NCI-H2196 (cell line): Measurements from ENCODE around the gene C17orf78.
"Not testable (repeated sequence)": the region's sequence is repeated elsewhere in the genome, so short reads cannot be mapped to it uniquely, and the experiment has no call there.

Experiments used
- DNase-seq: peaks from one replicate; lab custom pipeline; 2025; ENCODE audit not compliant: unreplicated experiment; lab: John Stamatoyannopoulos, UW

The C17orf78 gene

DNA sequence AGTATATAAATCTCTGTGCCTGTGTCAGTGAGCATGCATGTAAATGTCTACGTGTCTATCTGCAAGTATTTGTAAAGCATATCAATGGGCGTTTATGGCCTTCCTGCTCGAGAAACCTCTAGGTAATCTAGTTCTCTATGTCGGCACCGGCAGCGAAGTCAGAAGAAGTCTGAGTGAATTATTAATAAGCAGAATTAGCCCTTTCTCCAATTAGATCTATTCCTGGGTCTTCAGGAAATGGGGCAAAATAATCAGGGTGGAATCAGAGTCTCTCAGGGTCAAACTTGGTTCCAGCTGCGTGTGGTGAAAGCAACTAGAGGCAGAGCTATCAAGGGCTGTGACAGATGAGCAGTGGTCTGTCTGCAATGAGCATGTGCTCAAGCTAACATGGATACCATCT is at the start of gene C17orf78:
C17orf78 (plus strand) TSS at position 280 of the 400 bp plus-strand sequence; CDS start at position 388, 108 bp downstream.
- DNase-seq = no peak

DNA sequence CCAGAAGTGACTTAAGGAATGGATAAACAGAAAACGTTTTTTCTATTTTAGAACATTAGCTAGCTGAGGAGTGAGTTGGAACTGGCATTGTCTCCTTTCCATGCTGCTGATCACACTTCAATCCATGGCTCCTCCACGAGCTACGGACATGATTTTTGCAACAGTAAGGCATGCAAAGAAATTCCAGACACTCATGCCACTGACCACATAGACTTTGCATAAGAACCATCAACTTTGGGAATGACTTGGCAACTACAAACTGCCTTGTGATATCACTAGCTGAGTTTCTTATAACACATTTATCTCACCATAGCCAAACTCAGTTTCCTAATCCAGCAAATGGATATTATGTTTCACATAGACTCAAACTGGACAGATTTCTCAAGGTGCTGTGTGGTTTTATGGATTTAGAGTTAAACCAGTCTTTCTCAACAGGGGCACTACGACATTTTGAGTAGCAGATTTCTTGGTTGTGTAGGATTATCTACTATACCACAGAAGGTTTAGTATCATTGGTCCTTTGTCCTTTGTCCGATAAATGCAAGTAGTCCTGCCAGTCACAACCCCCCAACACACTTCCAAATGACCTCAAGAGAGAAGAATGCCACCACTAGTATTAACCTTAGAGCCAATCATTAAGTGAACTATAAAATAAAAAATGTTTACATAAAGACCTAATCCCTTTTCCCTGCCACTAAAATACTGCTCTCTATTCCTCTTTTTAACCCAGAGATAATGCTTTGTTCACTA is 48.3 kb upstream of the C17orf78 start:
- no peak for DNase-seq

DNA sequence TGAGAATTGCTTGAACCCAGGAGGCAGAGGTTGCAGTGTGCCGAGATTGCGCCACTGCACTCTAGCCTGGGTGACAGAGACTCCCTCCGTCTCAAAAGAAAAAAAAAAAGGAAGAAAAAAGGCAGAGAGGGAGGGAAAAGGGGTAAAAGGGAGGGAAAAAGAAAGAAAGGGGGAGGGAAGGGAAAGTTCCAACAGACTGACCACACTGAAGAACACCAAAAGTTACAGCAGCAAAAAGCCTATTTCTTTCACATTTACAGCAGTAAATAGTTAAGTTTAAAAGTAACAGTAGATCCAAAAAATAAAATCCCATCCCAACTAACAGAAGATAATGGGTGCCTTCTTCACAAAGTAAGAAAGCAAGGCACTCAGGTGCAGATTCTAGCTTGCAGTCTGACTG is 36.9 kb upstream of the C17orf78 start:
- DNase-seq = no peak

DNA sequence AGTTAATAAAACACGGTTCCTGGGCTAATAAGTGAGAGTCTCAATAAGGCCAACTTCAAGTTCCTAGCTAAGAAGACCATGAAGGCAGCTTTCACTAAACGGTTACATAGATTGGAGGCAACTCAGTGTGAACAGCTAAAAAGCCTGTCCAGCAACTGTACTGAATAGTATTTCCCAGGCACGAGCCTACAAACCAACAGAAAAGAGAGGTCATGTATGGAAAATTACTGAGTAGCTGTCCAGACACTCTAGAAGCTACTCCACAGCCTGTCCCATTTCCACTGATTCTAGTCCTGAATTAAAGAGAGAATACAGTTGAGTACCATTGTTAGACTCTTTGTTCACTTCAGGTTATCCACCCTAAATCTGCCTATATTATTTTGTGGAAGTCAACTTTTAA is 36.5 kb upstream of the C17orf78 start:
- DNase-seq = no peak

DNA sequence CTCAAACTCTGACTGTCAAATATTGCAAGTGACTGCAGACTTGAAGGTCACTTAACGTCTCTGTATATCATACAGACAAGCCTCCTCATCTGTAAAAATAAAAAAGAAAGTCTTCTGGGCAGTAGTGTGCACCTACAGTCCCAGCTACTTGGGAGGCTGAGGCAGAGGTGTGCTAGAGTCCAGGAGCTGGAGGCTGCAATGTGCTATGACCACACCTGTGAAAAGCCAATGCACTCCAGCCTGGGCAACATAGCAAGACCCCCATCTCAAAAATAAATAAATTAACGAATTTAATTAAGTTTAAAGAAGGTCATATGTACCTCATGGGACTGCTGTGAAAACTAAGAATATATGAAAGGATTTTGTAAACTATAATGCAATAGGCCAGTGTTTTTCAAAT is 35.0 kb upstream of the C17orf78 start:
- DNase-seq = no peak

DNA sequence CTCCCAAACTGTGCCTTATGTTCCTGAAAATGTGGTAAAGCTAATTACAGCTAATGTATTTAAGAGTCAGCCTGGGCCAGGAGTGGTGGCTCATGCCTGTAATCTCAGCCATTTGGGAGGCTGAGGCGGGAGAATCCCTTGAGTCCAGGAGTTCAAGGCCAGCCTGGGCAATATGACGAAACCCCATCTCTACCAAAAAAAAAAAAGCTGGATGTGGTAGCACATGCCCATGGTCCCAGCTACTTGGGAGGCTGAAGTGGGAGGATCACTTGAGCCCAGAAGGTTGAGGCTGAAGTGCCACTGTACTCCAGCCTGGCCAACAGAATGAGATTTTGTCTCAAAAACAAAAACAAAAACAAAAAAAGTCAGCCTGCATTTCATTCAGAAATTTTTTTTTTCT is 33.2 kb upstream of the C17orf78 start:
- no peak for DNase-seq

DNA sequence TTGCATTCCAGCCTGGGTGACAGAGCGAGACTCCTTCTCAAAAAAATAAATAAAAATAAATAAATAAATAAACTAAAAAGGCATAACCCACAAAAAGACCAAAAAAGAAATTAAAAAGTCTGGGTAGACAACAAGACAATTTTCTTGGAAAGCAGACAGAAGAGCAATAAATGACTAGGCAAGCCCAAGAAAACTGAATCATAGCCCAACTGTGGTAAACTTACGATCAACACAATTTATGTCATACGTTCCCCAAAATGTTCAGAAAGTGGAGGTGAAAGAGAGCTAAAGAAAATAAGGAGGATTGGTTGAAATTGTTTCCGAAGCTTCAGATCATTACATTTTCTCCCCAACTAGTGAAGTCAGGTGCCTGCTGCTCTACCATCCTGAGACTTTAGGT is 31.3 kb upstream of the C17orf78 start:
- DNase-seq = no peak

DNA sequence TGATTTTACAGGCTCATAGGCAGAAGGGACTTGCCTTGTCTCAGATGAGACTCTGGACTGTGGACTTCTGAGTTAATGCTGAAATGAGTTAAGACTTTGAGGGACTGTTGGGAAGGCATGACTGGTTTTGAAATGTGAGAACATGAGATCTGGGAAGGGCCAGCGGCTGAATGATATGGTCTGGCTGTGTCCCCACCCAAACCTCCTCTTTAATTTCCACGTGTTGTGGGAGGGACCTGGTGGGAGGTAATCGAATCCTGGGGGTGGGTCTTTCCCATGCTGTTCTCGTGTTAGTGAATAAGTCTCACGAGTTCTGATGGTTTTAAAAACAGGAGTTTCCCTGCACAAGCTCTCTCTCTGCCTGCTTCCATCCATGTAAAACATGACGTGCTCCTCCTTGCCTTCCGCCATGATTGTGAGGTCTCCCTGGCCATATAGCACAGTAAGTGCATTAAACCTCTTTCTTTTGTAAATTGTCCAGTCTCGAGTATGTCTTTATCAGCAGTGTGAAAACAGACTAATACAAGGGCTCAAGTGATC is 28.9 kb upstream of the C17orf78 start:
- DNase-seq = not testable (repeated sequence)

DNA sequence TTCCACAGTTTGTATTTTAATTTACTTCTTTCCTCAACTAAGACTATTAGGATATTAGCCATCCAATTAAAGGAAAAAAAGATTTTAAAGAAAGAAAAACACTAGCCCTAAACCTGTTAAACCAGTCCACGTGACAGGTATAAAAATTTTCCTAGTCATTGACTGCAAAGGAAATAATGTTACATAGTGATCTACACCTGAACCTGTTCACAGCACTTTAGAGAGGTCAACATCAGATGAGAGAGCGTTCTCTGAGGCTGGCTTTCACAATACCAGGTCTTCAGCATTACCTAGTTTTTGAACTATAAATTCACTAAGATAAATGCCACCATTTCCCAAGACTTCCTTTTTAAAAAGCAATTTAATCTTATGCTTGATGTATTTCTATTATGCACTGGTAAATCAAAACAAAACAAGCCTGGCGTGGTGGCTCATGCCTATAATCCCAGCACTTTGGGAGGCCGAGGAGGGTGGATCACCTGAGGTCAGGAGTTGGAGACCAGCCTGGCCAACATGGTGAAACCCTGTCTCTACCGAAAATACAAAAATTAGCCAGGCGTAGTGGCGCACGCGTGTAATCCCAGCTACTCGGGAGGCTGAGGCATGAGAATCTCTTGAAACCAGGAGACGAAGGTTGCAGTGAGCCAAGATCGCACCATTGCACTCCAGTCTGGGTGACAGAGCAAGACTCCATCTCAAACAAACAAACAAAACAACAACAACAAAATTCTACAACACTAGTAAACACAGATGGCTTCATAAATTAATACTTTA is 18.8 kb upstream of the C17orf78 start:
- DNase-seq = not testable (repeated sequence)

DNA sequence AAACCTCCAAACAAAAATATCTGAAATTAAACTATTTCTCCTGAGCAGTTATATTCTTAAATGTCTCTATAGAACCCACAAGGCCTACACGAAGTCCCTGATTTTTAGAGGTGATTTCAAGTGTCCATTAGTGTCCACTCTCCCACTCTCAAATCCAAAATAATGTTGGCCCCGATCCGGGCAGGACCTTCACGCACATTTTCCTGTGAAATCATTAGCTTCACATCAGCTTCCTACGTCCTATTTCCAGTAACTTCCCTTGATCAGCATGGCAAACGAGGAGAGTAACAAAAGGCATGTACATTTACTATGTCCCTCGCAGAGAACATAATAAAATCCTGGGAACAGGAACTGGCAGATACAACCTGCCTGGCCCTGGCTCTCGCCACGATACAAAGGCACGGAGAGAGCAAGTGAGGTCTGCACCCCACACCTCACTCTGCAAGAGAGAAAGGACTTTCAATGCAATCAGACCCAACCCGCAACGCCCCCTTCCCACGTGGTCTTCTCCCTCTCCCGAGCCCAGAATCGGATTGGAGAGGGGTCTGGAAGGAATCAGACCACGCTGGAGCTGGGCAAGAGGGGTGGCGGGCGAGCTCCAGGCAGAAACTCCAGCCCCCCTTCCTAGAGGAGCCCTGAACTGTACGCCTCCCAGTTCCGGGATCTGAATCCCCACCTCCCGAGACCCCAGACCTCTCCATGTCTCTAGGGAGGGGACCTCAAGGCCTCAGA is 17.5 kb upstream of the C17orf78 start:
- DNase-seq = peak; percentile 1

DNA sequence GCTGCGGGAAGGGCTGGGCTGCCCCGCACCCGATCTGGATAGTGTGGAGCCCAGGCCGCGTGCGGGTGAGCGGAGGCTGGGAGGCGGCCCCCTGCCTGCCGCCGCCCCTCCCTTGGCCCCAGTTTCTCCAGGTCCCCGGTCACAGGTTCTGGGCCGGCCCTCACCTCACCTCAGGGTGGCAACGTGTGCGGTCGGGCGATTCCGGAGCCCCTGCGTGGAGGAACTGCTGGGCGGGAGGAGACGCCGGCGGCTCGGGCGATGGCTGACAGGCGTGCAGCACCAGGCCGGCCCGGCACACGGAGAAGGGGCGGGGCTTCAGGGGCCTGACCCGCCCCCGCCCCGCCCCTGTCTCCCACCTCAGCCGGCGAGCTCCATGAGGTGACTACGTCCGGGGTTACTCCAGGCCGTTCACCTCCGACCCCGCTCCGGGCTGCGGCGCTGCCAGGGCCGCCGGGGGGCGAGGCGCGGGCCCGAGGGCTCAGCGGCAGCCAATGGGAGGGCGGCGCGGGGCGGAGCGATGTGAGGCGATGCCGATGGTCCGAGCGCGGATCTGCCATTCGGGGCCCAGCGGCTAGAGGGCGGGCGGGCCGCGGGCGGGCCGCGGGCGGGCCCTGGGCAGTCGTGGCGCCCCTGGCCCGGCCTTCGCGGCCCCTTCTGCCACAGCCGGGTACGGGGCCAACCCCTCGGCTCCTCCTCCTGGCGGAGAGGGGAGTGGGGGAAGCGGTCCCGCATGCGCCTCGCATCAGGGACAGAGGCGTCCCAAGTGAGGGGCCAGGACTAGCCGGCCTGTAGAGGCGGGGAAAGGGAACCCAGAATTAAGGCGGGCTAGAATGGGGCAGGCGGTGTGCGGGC is 16.7 kb upstream of the C17orf78 start:
- DNase-seq = peak; percentile 90

DNA sequence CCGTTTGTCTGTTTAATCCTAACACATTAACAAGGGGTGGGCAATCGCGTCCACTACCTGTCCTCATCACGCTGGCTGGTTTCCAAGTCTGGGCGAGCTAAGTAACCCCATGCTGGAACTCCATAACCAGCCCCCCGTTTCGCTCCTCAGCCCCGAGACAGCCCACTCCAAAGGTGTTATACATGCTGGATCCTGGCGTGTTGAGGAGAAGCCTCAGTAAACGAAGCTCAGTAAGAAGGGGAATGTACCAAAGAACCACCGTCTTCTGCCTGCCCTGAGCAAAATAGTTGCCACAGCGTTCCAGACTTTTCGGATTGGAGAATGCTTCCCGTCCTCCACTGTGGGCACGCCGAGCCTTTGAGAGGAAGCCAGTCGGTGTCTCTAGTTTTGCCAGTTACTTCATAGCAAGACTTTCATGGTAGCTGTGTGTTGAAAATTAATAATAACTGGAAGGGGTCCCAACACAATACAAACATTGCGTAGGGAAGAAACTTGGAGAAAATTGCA is 16.1 kb upstream of the C17orf78 start:
- DNase-seq = peak; percentile 29

DNA sequence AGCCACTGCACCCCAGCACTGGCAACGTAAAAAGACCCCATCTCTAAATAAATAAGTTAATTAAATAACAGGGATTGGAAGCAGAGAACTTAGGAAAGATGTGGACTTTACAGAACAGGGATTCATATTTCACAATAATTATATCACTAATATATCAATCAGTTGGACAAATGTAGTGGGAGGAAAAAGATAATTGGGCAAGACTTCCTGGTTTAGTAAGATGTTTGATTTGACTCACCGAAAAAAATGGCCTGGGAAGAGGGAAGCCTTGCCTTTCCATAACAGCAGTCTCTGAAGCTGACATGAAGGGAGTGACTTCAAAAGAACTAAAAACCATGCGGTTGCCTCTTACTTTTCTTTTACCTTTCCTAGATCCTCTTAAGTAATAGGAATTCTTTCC is 15.2 kb upstream of the C17orf78 start:
- no peak for DNase-seq

DNA sequence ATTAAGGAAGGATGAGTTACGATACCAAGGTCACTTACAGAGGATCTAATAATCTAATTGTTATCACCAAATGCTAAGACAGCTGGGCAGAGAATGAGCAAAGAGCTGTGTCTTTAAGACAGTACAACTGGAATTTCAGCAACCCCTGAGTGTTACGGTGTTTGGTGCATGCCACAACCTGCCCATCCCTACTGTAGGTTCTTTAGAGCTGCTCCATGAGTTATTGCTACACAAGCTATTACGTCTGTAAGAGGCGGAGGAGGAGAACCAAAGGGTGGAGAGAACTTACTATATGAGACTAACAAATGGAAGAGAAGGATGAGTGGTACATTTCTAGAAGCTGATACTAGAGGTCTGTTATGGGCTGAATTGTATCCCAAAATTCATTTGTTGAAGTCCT is 14.2 kb upstream of the C17orf78 start:
- no peak for DNase-seq

DNA sequence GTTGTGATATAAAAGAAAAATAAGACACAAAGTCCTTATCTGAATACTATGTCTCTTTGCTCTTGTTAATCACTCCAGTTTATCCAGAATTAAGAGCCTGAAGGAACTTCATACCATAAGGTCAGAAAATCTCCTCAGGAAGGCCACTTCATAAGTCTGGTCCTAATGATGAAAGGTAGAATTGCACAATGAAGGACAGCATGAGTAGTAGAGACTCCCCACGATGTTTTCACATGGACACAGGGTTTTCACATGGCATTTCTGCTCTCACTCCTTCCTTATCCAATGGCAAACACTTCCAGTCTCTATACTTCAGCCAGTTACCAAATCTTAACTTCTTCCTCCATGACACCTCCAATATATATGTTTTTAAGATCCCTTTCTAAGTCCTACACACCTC is 10.2 kb upstream of the C17orf78 start:
- no peak for DNase-seq

DNA sequence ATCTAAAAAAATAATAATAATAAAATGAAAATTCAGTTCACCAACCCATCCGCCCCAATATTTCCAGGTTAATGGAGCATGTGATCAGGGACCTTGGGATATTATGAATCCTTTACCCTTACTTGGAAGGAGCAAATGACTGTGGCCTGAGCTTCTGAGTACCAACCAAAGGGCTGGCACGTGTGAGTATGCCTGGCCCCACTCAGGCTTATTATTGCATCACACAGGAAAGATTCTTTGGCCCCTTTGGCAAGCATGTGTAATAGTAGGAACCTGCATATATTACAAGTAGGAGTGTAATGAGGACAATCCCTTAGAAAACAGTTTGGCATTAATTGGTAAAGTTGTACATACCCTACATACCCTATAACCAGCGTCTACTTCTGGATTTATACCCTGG is 7.2 kb upstream of the C17orf78 start:
- DNase-seq = no peak

DNA sequence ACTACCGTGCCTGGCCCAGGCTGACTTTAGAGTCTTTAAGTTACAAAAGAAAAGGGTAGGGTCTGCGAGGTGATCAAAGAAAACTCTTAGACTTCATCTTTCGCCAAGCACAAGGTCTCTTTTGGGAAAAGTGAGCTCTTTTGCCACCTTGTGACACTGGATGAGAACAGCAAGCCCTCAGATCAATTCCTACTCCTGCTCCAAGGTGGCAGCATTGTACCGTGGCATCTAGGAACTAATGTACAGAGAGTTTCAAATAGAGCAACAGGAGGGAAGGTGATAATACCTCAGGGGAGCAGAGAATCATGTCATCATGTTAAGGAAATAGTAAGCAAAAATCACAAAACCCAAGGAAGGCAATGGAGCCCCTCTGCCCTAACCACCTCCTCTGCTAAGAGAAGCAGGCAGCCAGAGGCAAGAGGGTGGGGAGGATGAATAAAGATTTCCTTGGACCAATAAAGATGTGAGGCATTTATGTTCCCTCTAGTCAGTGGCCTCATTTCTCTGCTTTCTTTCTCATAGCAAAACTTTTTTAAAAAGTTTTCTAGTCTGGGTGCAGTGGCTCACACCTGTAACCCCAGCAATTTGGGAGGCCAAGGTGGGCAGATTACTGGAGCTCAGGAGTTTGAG is 2.1 kb upstream of the C17orf78 start:
- DNase-seq = peak; percentile 58

DNA sequence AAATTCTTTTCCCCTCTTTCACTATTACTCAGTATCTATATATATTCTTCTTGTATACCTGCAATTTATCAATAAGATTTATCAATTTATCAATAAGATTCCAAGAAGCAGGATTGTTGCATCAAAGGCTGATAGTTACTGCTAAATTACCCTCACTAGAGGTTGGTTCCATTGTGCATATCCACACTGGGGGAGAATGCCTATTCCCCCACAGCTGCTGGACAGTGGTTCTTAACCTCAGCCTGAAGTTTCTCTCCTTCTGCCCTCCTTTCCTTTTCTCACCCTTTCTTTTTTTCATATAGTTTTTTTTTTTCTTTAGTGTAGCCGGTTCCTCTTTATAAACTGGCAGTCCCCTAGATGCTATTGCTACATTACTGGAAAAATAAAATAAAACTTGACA is 6.3 kb downstream of the C17orf78 start:
- DNase-seq = no peak

DNA sequence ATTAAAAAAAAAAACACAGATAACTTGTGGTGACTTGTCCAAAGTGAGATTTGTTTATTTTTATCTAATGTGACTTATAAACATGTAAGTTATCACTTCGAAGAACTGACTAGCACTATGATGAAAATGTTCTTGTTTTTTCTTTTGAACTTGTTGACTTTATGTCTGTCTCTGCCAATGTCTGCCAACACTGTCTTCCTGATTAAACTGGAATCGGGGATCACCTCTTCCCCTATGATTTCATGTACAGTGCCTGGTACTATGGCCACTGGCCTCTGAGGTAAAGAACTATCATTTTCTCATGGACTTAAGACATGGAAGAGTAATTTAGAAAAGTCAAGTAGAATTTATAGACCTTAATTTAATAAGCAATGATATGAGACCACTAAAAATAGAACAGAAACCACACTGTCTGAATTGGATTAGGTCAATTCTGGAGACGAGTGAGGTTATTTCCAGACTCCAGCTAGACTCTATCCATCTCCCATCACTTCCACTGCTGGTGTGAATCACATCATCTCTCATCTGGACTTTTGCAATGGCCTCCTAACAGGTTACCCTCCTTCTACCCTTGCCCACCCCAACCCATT is 8.9 kb downstream of the C17orf78 start:
- DNase-seq = no peak
